CD8-positive, alpha-beta memory T cell (primary cell): ENCODE results near the gene FIP1L1. TPM values are rescaled to one million over a fixed set of nuclear protein-coding genes. Genes with fewer than 3 reads are reported as not detected.

Experiments
- CTCF ChIA-PET: fragments of 350-600 bp; sonication (Branson Sonifier 250); formaldehyde crosslinking; loops from one replicate; lab custom pipeline; 2021; ENCODE audit warnings: antibody characterized with exemption; lab: Charles Lee
- POLR2A ChIA-PET: fragments of 350-600 bp; sonication (Branson Sonifier 250); formaldehyde crosslinking; loops from one replicate; lab custom pipeline; 2021; ENCODE audit warnings: antibody characterized with exemption; lab: Charles Lee
- DNase-seq, 5 donors: peaks; one replicate each; pipeline versions ENCODE4 v3.0.0 to v3.0.0-alpha.2; 2020 to 2022; ENCODE audit warnings: mixed read lengths in 1 of 5
- H3K27ac ChIP-seq: one replicate; pipeline ENCODE4 v1.7.0; 2013; ENCODE audit warnings: low read depth, mild to moderate bottlenecking, low read length, moderate library complexity
- H3K27me3 ChIP-seq: 2 replicates; pipeline ENCODE4 v1.7.0; 2013; ENCODE audit warnings: low read length, mild to moderate bottlenecking; ENCODE audit not compliant: insufficient read depth, poor library complexity, severe bottlenecking
- H3K36me3 ChIP-seq: 2 replicates; pipeline ENCODE4 v1.7.0; 2013; ENCODE audit warnings: mild to moderate bottlenecking, low read length, moderate library complexity; ENCODE audit not compliant: insufficient read depth
- H3K4me1 ChIP-seq: 2 replicates; pipeline ENCODE4 v1.7.0; 2013; ENCODE audit warnings: mild to moderate bottlenecking, low read length, moderate library complexity; ENCODE audit not compliant: insufficient read depth
- H3K4me3 ChIP-seq: 2 replicates; pipeline ENCODE4 v1.7.0; 2013; ENCODE audit warnings: mild to moderate bottlenecking, low read length
- H3K9me3 ChIP-seq: 2 replicates; pipeline ENCODE4 v1.7.0; 2013; ENCODE audit warnings: mild to moderate bottlenecking, low read length
- H3K27ac Mint-ChIP-seq, 8 donors: one replicate each; pipeline ENCODE4 v1.8.0; 2020 to 2021; ENCODE audit warnings: mixed read lengths in 8 of 8, mild to moderate bottlenecking in 6 of 8, inconsistent platforms in 3 of 8, moderate library complexity in 3 of 8
- H3K27me3 Mint-ChIP-seq, 2 donors: one replicate each; pipeline ENCODE4 v1.8.0; 2020 to 2021; ENCODE audit warnings: mixed read lengths in 2 of 2, mild to moderate bottlenecking in 1 of 2, moderate library complexity in 1 of 2
- H3K36me3 Mint-ChIP-seq, 3 donors: one replicate each; pipeline ENCODE4 v1.8.0; 2020 to 2021; ENCODE audit warnings: mixed read lengths in 3 of 3, inconsistent platforms in 1 of 3, mild to moderate bottlenecking in 1 of 3
- H3K4me1 Mint-ChIP-seq, 3 donors: one replicate each; pipeline ENCODE4 v1.8.0; 2020 to 2021; ENCODE audit warnings: mixed read lengths in 3 of 3, inconsistent platforms in 1 of 3, mild to moderate bottlenecking in 1 of 3
- H3K4me3 Mint-ChIP-seq, 7 donors: one replicate each; pipeline ENCODE4 v1.8.0; 2020 to 2021; ENCODE audit warnings: mixed read lengths in 7 of 7, mild to moderate bottlenecking in 6 of 7, moderate library complexity in 4 of 7, inconsistent platforms in 2 of 7
- H3K9me3 Mint-ChIP-seq, 5 donors: one replicate each; pipeline ENCODE4 v1.8.0; 2020 to 2022; ENCODE audit warnings: mixed read lengths in 5 of 5, mild to moderate bottlenecking in 3 of 5, moderate library complexity in 2 of 5, inconsistent platforms in 1 of 5
- polyA plus RNA-seq: library from polyadenylated mRNA; unstranded; fragments of 300-500 nt; fragmentation: Illumina TruSeq; gene quantifications from one replicate; pipeline ENCODE4 v1.2.3, GENCODE V29; 2021
- total RNA-seq, 2 experiments: library from RNA; stranded (reverse); gene quantifications; one replicate each; pipeline ENCODE4 v1.2.3, GENCODE V29; 2021

The FIP1L1 gene
- total and polyA plus RNA-seq, 3 experiments from 2014 or later, result 65.2 to 74.5 (median 72.8) TPM

- peaks cover 13% of the 10 kb centered on the region for H3K36me3 ChIP-seq
- no peak overlapping the region for H3K4me3 Mint-ChIP-seq
- CTCF ChIA-PET, result interaction anchor here (0.7 kb wide), 1 partner anchor 460 kb away, joined by 3 read pairs; no protein-coding TSS in a partner anchor
- H3K36me3 Mint-ChIP-seq, result peaks cover 14 to 71% (median 21%) of the 10 kb centered on the region in 3 donors
- DNase-seq, result no peak
- peak overlapping the region in 3 of 8 donors; percentile 30 to 85 (median 42) for H3K27ac Mint-ChIP-seq
- no peak overlapping the region for H3K4me3 ChIP-seq
- peaks cover 27 to 44% (median 38%) of the 10 kb centered on the region in 3 donors for H3K4me1 Mint-ChIP-seq
- H3K4me1 ChIP-seq, result peaks cover 5% of the 10 kb centered on the region
- no peaks in the 10 kb centered on the region for H3K9me3 Mint-ChIP-seq
- POLR2A ChIA-PET, result no interaction called here
- H3K9me3 ChIP-seq, result no peaks in the 10 kb centered on the region
- H3K27ac ChIP-seq, result no peak overlapping the region
- no peaks in the 10 kb centered on the region for H3K27me3 ChIP-seq
- no peaks in the 10 kb centered on the region for H3K27me3 Mint-ChIP-seq
Observed at GRCh38 chr4:53432528-53433424, 55.3 kb downstream of the FIP1L1 start.

- H3K27ac ChIP-seq, result no peak overlapping the region
- ChIA-PET POLR2A (interaction anchor here (0.5 kb wide), 1 partner anchor 72 kb away, joined by 3 read pairs; no protein-coding TSS in a partner anchor), CTCF (no interaction called here)
- DNase-seq, result no peak
- Mint-ChIP-seq H3K27ac (no peak overlapping the region), H3K36me3 (peaks cover 4 to 66% (median 14%) of the 10 kb centered on the region in 3 donors), H3K4me3 (no peak overlapping the region), H3K4me1 (peaks cover 22 to 49% (median 41%) of the 10 kb centered on the region in 3 donors), H3K9me3 (no peaks in the 10 kb centered on the region), H3K27me3 (no peaks in the 10 kb centered on the region)
- H3K36me3 ChIP-seq, result peaks cover 8% of the 10 kb centered on the region
- H3K4me1 ChIP-seq, result no peaks in the 10 kb centered on the region
- H3K4me3 ChIP-seq, result no peak overlapping the region
- no peaks in the 10 kb centered on the region for H3K27me3 ChIP-seq
- no peaks in the 10 kb centered on the region for H3K9me3 ChIP-seq
Observed at GRCh38 chr4:53436251-53436650, 58.8 kb downstream of the FIP1L1 start.

GRCh38 chr4:53441564-53441963 is 64.1 kb downstream of the FIP1L1 start:
- no peak for DNase-seq
- Mint-ChIP-seq H3K4me3 (no peak overlapping the region), H3K27ac (peak overlapping the region in 2 of 8 donors; percentile 43 to 80), H3K4me1 (peaks cover 20 to 52% (median 41%) of the 10 kb centered on the region in 3 donors), H3K36me3 (peaks cover 4 to 78% (median 32%) of the 10 kb centered on the region in 3 donors), H3K27me3 (no peaks in the 10 kb centered on the region), H3K9me3 (no peaks in the 10 kb centered on the region)
- no peaks in the 10 kb centered on the region for H3K4me1 ChIP-seq
- no peak overlapping the region for H3K27ac ChIP-seq
- H3K27me3 ChIP-seq, result no peaks in the 10 kb centered on the region
- peaks cover 26% of the 10 kb centered on the region for H3K36me3 ChIP-seq
- POLR2A ChIA-PET, result no interaction called here
- CTCF ChIA-PET, result no interaction called here
- H3K4me3 ChIP-seq, result no peak overlapping the region
- no peaks in the 10 kb centered on the region for H3K9me3 ChIP-seq

GRCh38 chr4:53444954-53445353 is 67.5 kb downstream of the FIP1L1 start:
- Mint-ChIP-seq H3K4me3 (peak overlapping the region in 1 of 7 donors; percentile 41), H3K9me3 (no peaks in the 10 kb centered on the region), H3K36me3 (peaks cover 4 to 85% (median 32%) of the 10 kb centered on the region in 3 donors), H3K4me1 (peaks cover 26 to 52% (median 51%) of the 10 kb centered on the region in 3 donors), H3K27me3 (no peaks in the 10 kb centered on the region), H3K27ac (peak overlapping the region in 1 of 8 donors; percentile 25)
- Histone ChIP-seq H3K27me3 (no peaks in the 10 kb centered on the region), H3K4me1 (no peaks in the 10 kb centered on the region), H3K36me3 (peaks cover 22% of the 10 kb centered on the region), H3K27ac (no peak overlapping the region), H3K9me3 (no peaks in the 10 kb centered on the region), H3K4me3 (no peak overlapping the region)
- CTCF ChIA-PET, result no interaction called here
- DNase-seq, result no peak
- POLR2A ChIA-PET, result no interaction called here

GRCh38 chr4:53450773-53451172 is 73.3 kb downstream of the FIP1L1 start:
- DNase-seq, result no peak

GRCh38 chr4:53453385-53453784 is 75.9 kb downstream of the FIP1L1 start:
- Mint-ChIP-seq H3K9me3 (no peaks in the 10 kb centered on the region), H3K4me1 (peaks cover 10 to 22% (median 16%) of the 10 kb centered on the region in 3 donors), H3K27ac (no peak overlapping the region), H3K36me3 (peaks cover 11 to 87% (median 18%) of the 10 kb centered on the region in 3 donors), H3K27me3 (no peaks in the 10 kb centered on the region), H3K4me3 (no peak overlapping the region)
- no peaks in the 10 kb centered on the region for H3K9me3 ChIP-seq
- H3K4me1 ChIP-seq, result no peaks in the 10 kb centered on the region
- H3K27ac ChIP-seq, result no peak overlapping the region
- peaks cover 34% of the 10 kb centered on the region for H3K36me3 ChIP-seq
- H3K27me3 ChIP-seq, result no peaks in the 10 kb centered on the region
- H3K4me3 ChIP-seq, result no peak overlapping the region
- CTCF ChIA-PET, result no interaction called here
- DNase-seq, result no peak
- POLR2A ChIA-PET, result no interaction called here

More at GRCh38 chr4:53450773-53451172, 73.3 kb downstream of the FIP1L1 start:
- Histone ChIP-seq H3K27me3 (no peaks in the 10 kb centered on the region), H3K36me3 (peaks cover 33% of the 10 kb centered on the region), H3K27ac (no peak overlapping the region), H3K4me3 (no peak overlapping the region), H3K9me3 (no peaks in the 10 kb centered on the region), H3K4me1 (no peaks in the 10 kb centered on the region)
- no peak overlapping the region for H3K4me3 Mint-ChIP-seq
- ChIA-PET POLR2A (interaction anchor here (0.7 kb wide), 1 partner anchor 658 kb away, joined by 5 read pairs; no protein-coding TSS in a partner anchor), CTCF (no interaction called here)
- peaks cover 20 to 37% (median 34%) of the 10 kb centered on the region in 3 donors for H3K4me1 Mint-ChIP-seq
- H3K27ac Mint-ChIP-seq, result peak overlapping the region in 2 of 8 donors; percentile 15 to 33
- H3K9me3 Mint-ChIP-seq, result no peaks in the 10 kb centered on the region
- no peaks in the 10 kb centered on the region for H3K27me3 Mint-ChIP-seq
- H3K36me3 Mint-ChIP-seq, result peaks cover 15 to 88% (median 16%) of the 10 kb centered on the region in 3 donors

GRCh38 chr4:53455766-53456165 is 78.3 kb downstream of the FIP1L1 start:
- Mint-ChIP-seq H3K9me3 (no peaks in the 10 kb centered on the region), H3K27me3 (no peaks in the 10 kb centered on the region), H3K4me1 (peaks cover 0 to 6% (median 2%) of the 10 kb centered on the region in 3 donors), H3K36me3 (peaks cover 22 to 87% (median 23%) of the 10 kb centered on the region in 3 donors), H3K27ac (no peak overlapping the region), H3K4me3 (no peak overlapping the region)
- no peak overlapping the region for H3K27ac ChIP-seq
- H3K4me3 ChIP-seq, result no peak overlapping the region
- H3K4me1 ChIP-seq, result no peaks in the 10 kb centered on the region
- CTCF ChIA-PET, result no interaction called here
- POLR2A ChIA-PET, result no interaction called here
- H3K27me3 ChIP-seq, result no peaks in the 10 kb centered on the region
- H3K36me3 ChIP-seq, result peaks cover 50% of the 10 kb centered on the region
- DNase-seq, result no peak
- no peaks in the 10 kb centered on the region for H3K9me3 ChIP-seq

- Histone ChIP-seq H3K4me3 (no peak overlapping the region), H3K27me3 (no peaks in the 10 kb centered on the region), H3K4me1 (no peaks in the 10 kb centered on the region), H3K27ac (no peak overlapping the region), H3K9me3 (no peaks in the 10 kb centered on the region), H3K36me3 (peaks cover 55% of the 10 kb centered on the region)
- no peak overlapping the region for H3K4me3 Mint-ChIP-seq
- peaks cover 26 to 89% (median 26%) of the 10 kb centered on the region in 3 donors for H3K36me3 Mint-ChIP-seq
- H3K27ac Mint-ChIP-seq, result no peak overlapping the region
- CTCF ChIA-PET, result no interaction called here
- H3K9me3 Mint-ChIP-seq, result no peaks in the 10 kb centered on the region
- H3K4me1 Mint-ChIP-seq, result peaks cover 0 to 2% (median 2%) of the 10 kb centered on the region in 3 donors
- no peaks in the 10 kb centered on the region for H3K27me3 Mint-ChIP-seq
- POLR2A ChIA-PET, result no interaction called here
- DNase-seq, result no peak
Observed at GRCh38 chr4:53456178-53456577, 78.7 kb downstream of the FIP1L1 start.
